HG03571 (cell line): Measurements from ENCODE around the gene KLHL17.
"Not testable (repeated sequence)": the region's sequence is repeated elsewhere in the genome, so short reads cannot be mapped to it uniquely, and the experiment has no call there.

ENCODE experiments used
- ATAC-seq: cut with Tn5 transposase; IDR thresholded peaks from one replicate; pipeline ENCODE4 v1.9.1; 2021; ENCODE audit not compliant: unreplicated experiment

Gene KLHL17

DNA sequence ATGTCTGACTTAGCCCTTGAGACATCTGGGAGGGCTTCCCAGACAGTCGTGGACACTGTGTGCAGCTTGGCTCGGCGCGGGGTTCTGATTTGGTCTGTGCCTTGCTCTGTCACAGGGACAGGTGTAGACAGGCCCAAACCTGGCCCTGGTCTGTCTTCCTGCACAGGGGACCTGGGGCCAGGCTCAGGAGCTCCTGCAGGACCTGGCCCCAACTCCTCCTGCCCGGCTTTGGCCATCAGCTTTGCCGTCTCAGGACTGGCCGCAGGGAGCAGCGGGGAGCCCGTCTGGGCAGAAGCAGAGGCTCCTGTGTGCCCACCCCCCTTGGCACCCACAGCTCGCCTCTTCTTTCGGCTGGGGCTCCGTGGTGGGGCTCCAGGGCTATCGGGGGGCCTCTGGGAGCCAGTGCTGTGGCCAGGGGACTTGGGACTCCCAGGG, 19.8 kb downstream of the KLHL17 start:
- ATAC-seq: no peak

DNA sequence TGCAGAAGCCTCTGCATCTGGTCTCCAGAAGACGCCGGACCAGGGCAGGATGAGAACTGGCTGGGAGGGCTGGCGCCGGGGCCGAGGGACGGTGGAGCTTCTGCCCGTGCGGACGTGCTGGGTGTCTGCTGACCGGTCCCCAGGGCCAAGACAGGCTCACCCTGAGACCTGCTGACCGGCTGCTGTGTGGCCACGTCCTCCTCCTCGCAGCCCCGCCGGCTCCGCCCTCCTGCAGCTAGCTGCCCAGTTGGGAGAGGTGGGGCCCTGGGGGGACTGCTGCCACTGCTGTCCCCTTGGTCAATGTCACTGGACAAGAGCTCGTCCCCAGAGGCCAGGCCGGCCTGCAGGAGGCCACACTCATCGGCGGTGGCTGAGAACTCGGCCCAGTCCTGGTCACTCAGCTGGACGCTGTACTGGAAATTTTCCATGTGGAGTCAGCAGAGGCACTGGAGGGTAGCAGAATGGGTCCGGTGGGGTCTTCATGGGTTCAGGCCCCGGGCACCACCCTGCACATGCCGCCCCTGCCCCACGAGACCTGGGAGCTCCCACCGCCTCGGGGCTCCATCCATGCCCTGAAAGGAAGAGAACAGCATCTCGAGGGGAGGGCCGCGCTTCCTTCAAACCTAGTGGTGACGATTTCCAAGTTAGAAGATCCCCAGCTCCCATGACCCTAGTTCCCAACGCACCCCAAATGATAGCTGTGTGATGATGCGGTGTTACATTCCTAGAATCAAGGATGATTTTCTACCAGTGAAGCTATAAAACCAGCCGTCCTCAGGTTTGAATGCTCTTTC, 20.4 kb downstream of the KLHL17 start:
- no peak for ATAC-seq

DNA sequence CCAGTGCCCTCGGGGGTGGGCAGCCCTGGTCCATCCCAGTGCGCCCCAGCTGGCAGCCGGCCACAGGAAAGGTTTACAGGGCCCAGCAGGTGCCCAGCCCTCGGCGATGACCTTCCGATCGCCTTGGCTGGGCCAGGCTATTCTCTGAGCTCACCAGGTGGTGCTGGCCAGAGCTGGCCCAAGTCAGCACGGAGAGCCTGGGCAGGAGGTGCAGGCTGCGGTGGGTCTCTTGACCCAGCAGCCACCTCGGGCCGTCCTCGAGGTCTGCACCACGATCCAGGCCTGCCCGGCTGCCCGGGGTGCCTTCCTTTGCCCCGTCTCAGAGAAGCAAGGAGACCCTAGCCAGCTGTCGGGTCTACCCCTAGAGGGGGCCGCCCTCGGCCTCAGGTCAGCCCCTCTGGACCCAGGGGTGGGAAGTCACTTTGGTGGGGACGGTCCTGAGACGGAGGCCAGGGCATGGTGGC, 21.1 kb downstream of the KLHL17 start:
- ATAC-seq: no peak

DNA sequence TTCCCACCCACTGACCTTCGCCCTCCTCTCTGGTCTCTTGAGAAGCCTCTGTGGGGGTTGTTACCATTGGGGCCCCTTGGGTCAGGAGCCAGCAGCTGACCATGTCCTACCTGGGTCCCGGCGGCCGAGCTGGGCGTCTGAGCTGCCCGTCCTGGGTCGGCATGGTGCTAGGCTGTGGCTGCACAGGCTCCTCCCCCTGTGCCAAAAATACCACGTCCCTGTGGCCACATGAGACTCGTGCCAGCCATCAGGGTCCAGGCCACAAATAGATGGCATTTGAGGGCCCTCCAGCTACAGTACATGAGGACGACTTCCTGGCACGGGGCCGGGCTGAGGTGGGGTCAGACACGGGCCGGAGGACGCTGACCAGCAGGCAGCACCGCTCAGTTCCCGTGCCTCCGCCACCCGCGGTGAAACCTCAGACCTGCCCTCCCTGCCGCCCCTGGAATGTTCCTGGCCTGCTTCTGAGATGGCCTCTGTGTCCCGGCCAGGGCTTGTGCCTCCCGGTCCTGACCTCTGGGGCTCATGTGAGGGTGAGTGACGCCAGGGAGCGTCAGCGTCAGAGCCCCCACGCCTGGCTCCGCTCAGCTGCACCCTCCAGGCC, 21.7 kb downstream of the KLHL17 start, which contains the start of gene PERM1:
PERM1 (minus strand) TSS at position 139 of the 604 bp plus-strand sequence. CDS start 1,064 bp downstream, outside the sequence.
- no peak for ATAC-seq

DNA sequence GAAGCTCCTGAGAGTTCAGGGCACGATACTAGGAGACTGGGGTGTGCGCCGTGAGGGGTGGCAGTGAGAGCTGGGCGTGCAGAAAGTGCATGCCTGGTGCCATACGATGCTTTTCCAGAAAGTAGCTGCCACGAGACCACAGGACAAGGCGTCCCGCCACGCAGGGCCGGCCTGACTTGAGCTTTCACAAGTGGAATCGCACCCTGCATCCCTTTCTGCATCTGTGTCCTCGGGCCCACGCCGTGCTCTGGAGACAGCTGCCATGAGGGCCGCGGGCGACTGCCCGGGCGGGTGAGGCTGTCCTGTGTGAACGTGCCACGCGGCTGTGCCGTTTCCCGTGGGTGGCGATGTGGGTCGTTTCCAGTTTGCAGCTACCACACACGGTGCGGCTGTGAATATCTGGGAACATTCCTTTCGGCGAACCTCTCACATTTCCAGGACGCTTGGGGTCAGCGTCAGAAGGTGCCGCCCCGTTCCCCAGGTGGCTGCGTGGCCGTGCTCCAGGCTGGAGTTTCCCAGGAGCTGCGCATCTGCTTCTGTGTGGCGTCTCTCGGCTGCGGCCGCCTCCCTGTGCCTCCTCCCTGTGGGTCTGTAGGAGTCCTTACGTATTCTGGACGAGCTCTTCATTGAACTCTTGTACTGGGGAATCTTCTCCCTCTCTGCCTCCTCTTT, 22.5 kb downstream of the KLHL17 start:
- ATAC-seq: no peak

DNA sequence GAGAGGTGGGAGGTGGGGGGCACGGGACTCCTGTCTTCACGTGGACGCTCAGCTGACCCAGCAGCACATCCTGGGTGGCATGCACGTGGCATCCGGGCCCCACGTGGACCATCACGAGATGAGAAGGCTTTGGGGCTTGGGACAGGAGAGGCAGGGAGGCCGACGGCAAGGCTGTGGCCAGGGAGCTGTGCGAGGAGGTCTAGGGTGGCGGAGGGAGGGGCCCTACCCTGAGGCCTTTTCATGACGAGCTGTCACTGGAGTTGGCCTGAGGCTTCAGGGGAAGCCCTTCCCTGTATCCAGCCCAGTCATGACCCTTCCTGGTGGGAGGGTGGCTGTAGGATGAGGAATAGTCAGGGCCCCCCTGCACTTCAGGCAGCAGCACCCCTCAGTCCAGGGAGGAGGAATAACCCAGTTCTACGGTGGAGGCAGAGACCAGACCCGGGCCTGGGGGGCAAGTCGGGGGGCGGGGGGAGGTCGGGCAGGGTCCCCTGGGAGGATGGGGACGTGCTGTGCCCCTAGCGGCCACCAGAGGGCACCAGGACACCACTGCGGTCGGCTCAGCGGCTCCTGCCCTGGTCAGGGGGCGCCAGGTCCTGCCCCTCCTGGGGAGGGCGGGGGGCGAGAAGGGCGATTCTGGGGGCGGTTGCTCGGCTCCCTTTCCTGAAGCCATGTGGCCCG, 23.6 kb downstream of the KLHL17 start:
- ATAC-seq: no peak

DNA sequence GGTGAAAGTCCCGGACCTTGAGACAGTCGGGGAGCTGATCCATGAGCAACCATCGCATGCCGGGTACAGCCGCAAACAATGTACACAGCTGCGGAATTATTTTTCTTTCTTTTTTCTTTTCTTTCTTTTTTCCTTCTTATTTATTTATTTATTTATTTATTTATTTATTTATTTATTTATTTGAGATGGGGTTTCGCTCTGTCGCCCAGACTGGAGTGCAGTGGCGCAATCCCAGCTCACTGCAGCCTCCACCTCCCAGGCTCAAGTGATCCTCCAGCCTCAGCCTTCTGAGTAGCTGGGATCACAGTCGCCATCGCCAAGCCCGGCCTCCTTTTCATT, 24.1 kb downstream of the KLHL17 start:
- no peak for ATAC-seq

DNA sequence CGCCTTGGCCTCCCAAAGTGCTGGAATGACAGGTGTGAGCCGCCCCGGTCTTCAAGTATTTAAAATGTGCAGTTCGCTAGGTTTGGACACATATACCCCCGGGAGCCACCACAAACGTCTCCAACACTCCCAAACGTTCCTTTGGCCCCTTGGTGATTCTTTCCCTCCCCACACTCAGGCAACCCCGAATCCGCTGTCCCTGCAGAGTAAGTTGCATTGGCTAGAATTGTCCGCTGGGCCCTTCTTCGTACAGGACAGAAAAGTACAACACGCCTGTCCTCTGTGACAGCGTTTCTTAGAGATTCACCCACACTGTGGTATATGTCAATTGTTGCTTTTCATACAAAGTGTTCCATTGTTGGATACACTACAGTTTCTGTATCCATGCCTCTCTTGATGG, 24.7 kb downstream of the KLHL17 start:
- ATAC-seq: no peak

DNA sequence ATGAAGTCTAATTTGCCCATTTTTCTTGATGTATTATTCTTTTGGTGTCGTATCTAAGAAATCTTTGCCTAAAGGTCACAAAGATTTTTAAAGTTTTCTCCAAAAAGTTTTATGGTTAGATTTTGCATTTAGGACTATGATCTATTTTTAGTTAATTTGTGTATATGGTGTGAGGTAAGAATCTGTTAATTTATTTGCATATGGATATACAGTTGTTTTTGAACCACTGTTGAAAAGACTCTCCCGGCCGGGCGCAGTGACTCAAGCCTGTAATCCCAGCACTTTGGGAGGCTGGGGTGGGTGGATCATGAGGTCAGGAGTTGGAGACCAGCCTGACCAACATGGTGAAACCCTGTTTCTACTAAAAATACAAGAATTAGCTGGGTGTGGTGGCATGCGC, 27.7 kb downstream of the KLHL17 start:
- ATAC-seq: not testable (repeated sequence)

DNA sequence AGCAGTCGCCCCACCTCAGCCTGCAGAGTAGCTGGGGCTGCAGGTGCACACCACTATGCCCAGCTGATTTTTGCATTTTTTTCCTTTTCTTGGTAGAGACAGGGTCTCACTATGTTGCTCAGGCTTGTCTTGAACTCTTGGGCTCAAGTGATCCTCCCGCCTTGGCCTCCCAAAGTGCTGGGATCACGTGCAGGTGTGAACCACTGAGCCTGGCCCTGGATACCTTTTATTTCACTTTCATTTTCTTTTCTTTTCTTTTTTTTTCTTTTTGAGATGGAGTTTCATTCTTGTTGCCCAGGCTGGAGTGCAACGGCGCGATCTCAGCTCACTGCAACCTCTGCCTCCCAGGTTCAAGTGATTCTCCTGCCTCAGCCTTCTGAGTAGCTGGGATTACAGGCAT, 30.9 kb downstream of the KLHL17 start:
- ATAC-seq: not testable (repeated sequence)

DNA sequence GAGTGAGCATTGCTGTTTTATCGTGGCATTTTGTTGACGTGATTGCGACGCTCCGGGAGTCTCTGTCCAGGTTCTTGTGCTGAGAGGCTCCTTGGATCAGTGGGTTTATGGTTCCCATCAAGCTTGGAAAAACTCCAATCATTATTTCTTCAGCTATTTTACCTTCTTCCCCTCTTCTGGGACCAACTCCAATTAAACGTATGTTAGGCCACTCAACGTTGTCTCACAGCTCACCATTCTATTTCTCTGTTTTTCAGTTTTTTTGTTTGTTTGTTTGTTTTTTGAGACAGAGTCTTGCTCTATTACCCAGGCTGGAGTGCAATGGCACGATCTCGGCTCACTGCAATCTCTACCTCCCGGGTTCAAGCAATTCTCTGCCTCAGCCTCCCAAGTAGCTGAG, 31.5 kb downstream of the KLHL17 start:
- ATAC-seq: no peak

DNA sequence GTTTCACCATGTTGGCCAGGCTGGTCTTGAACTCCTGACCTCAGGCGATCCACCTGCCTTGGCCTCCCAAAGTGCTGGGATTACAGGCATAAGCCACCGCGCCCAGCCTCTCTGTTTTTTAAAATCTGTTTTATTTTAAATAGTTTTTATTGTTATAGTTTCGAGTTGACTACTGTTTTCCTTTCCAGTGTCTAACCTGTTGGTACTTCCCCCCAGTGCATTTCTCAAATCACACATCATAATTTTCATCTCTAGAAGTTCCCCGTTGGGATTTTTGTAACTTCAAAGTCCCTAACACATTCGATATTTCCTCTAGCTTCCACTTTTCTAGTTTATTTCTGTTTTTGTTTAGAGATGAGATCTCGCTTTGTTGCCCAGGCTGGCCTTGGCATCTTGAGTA, 32.0 kb downstream of the KLHL17 start:
- ATAC-seq: no peak

DNA sequence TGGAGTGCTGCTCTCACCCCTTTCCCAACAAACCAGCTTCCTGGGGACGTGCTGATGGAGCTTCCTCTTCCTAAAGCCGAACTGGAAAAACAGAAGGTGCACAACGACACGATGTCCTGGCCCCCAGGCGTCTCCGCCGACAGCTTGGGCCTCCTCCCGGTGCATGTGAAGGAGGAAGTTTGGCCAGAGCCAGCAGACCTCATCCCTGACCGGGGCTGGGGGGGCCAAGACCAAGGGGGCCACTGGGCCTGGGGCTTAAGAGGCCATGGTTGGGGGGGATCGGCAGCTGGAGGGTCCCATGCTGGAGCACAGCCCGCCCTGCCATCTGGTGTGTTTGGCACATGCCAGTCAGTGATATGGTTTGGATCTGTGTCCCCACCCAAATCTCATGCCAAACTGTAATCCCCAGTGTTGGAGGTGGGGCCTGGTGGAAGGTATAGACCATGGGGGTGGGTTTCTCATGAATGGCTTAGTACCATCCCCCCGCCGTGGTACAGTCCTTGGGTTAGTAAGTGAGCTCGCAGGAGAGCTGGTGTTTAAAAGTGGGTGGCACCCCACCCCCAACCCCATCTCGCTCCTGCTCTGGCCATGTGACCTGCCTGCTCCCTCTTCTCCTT, 33.1 kb downstream of the KLHL17 start:
- no peak for ATAC-seq

DNA sequence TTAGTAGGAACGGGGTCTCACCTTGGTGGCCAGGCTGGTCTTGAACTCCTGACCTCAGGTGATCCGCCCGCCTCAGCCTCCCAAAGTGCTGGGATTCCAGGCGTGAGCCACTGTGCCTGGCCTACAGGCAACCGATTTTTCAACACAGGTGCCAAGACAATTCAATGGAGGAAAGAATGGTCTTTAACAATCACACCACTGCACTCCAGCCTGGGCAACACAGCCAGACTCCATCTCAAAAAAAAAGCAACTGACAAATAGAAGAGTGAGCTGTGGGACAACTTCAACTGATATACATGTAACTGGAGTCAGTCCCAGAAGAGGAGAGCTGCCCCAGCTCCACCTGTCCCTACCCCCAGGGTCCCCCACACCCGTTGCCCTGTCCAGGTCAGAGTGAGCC, 34.2 kb downstream of the KLHL17 start:
- not testable (repeated sequence) for ATAC-seq

DNA sequence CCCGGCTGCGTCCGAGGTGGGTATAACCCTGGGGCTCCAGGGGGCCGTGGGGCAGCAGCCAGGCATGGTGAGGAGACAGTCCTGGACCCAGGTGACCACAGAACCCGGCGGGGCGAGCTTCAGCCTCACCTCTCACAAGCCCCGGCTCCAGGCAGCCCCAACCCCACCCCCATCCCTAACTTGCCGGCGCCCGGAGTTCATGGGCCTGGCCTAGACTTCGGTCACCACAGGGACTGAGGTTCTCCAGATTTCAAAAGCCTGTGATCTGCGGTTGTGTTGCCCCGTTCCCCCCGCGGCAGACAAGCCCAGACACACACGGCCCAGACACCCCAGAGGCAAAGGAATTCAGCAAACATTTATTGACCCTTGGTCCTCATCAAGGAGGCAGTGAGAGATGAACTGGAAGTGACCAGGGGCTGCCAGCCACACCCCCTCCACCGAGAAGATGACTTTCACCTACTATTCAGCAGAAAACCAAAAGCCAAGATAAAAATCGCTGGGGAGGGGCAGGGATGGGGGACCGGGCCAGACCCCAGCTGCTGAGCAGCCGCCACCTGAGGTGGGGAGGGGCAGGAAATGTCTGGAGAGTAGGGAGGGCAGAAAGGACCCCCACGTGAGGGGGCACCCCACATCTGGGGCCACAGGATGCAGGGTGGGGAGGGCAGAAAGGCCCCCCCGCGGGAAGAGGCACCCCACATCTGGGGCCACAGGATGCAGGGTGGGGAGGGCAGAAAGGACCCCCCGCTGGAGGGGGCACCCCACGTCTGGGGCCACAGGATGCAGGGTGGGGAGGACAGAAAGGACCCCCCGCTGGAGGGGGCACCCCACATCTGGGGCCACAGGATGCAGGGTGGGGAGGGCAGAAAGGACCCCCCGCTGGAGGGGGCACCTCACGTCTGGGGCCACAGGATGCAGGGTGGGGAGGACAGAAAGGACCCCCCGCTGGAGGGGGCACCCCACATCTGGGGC, 35.6 kb downstream of the KLHL17 start:
- ATAC-seq: no peak

DNA sequence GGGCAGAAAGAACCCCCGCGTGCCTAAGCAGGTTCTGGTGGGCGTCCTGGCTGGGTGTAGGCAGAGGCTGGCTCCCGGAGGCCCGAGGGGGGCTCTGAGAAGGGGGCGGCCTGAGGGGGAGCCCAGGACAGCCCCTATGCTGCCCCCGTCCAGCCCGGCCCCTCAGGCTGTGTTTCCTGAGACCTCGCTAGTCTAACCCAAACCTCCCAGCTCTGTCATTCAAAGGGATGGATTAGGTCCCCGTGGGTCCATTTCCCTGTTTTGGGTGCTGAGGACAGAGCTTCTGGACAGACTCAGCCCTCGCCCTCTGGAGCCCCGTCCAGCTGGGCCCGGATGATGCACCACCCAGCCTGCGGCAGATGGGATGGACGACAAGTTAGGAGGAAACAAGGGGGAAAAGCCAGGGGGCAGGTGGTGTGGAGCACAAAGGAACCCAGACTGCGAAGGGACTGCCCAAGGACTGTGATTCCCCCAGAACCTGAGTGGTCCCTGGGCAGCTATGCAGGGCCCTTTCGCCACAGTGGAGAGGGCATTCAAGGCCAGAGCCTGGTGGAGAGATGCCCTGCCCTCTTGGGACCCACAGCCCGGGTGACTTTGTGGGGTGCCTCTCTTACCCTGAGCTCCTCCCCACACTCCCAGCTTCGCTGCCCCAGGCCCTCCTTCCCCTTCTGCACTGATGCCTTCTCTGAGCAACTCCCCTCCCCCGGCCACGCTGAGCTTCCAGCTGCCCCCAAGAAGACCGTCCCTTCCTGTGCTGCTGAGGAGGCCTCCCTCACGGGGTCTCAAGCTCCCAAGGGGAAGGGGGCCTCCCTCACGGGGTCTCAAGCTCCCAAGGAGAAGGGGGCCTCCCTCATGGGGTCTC, 36.7 kb downstream of the KLHL17 start:
- no peak for ATAC-seq

DNA sequence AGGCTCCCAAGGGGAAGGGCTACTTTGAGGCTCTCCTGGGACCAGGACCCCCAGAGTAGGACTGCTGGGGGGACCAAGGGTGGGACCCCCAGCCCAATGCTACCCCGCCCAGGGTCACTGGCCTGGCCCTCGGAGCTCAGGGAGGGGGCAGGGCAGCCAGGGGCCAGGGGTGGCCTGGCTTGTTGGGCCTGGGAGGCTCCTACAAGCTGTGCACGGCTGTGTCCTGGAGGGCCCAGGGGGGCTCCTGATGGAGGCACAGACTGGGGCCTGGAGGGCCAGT, 37.3 kb downstream of the KLHL17 start:
- ATAC-seq: no peak

DNA sequence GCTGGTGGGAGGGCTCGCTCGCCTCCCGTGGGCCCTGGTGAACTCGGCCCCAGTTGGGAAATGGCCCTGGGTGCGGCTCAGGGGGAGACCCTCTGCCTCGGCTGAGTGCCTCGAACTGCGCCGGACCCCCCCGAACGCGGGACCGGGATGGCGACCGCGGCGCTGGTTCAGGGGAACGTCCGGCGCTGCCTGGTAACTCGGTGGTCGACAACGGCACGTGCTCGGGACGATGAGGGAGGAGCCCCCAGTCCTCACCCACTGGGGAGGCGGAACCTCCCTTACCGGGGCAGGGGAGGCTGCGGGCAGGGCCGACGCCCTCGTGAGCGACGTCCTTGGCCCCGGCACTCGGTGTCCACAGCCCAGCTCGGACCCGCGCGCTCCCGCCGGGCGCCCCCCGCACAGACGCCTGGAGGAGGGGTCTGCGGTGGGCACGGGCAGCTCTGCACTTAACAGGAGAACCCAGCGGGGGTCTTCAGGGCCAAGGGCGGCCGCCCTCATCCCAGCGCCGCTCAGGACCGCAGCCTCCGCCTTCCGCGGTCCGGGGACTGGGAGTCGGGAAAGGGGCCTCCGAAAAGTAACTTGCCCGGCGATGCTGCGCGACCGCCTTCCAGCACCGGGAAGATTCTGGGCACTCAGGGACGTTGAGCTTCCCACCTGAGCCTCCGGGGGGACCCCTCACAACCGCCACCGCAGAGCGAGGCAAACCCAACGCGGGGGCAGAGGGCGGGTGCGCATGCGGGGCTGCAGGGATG, 37.8 kb downstream of the KLHL17 start:
- no peak for ATAC-seq

DNA sequence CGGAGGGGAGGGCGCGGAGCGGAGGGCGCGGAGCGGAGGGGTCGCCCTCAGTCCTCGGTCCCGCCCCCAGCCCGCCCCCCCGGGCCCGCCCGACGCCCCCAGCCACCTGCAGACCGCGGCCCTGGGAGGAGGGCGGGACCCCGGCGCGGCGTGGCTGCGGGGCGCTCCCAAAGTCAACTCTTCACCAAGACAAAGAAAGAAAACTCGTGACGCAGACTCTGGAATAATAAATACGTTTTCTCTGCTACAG, 38.3 kb downstream of the KLHL17 start:
- ATAC-seq: no peak
